GM12878 (cell line): ENCODE results near the gene CHMP6. TPM values are rescaled to one million over a fixed set of nuclear protein-coding genes. Genes with fewer than 3 reads are reported as not detected.

ENCODE experiments used
- ATAC-seq: fragments of 200-7000 bp; cut with Tn5 transposase; 3 replicates; pipeline ENCODE4 v1.9.1; 2020; ENCODE audit warnings: mild to moderate bottlenecking, moderate library complexity
- BruUV-seq: library from RNA; stranded (reverse); fragments of 400-500 nt; replicated peaks from 2 replicates; lab custom pipeline; 2021; lab: Mats Ljungman, UMichigan
- CTCF ChIA-PET: fragments of 300-600 bp; sonication (Branson Sonifier 250); formaldehyde crosslinking; extraction: SDS; loops from one replicate; lab custom pipeline; 2021; ENCODE audit warnings: inconsistent platforms; lab: Yijun Ruan, JAX
- POLR2A ChIA-PET: fragments of 350-600 bp; formaldehyde crosslinking; extraction: SDS; loops from one replicate; lab custom pipeline; 2021; ENCODE audit warnings: inconsistent platforms; lab: Charles Lee
- RAD21 ChIA-PET: fragments of 300-600 bp; sonication (Branson Sonifier 250); formaldehyde crosslinking; loops from one replicate; lab custom pipeline; 2023; ENCODE audit warnings: antibody characterized with exemption; ENCODE audit not compliant: unreplicated experiment; lab: Charles Lee
- SMC1A ChIA-PET: fragments of 300-600 bp; sonication (Branson Sonifier 250); formaldehyde crosslinking; loops from one replicate; lab custom pipeline; 2023; ENCODE audit not compliant: unreplicated experiment, uncharacterized antibody; lab: Charles Lee
- DNase-seq: peaks from one replicate; pipeline ENCODE4 v3.0.0-alpha.2; 2011; ENCODE audit warnings: low read depth, low spot score
- FAIRE-seq: peaks from 3 replicates; lab custom pipeline; 2011; peaks lifted over from hg19 to GRCh38; lab: Jason Lieb, UNC
- H2AFZ ChIP-seq: 2 replicates; pipeline ENCODE4 v1.6.0; 2011; ENCODE audit warnings: low read depth, low read length, control low read depth; ENCODE audit not compliant: control insufficient read depth
- H3K27ac ChIP-seq: 2 replicates; pipeline ENCODE4 v1.5.1; 2011; ENCODE audit warnings: control low read depth; ENCODE audit not compliant: control insufficient read depth, insufficient read depth
- H3K27me3 ChIP-seq, 2 experiments: replicated peaks in 1 of 2; 2 replicates each; pipeline versions ENCODE4 v1.6.0 to v1.6.1; 2011; ENCODE audit warnings: low read length in 1 of 2; ENCODE audit not compliant: control insufficient read depth in 2 of 2, insufficient read depth in 2 of 2
- H3K36me3 ChIP-seq, 2 experiments: 2 replicates each; pipeline ENCODE4 v1.5.1; 2011; ENCODE audit warnings: low read length in 1 of 2; ENCODE audit not compliant: control insufficient read depth in 2 of 2, insufficient read depth in 2 of 2
- H3K4me1 ChIP-seq: 2 replicates; pipeline ENCODE4 v1.6.1; 2011; ENCODE audit warnings: mild to moderate bottlenecking, low read length, moderate library complexity, mixed read lengths; ENCODE audit not compliant: control insufficient read depth, insufficient read depth
- H3K4me2 ChIP-seq: 2 replicates; pipeline ENCODE4 v1.6.0; 2011; ENCODE audit warnings: control low read depth; ENCODE audit not compliant: control insufficient read depth, insufficient read depth
- H3K4me3 ChIP-seq: fragments of 200-600 bp; sonication (generic); 2 replicates; pipeline ENCODE4 v1.5.1; 2016
- H3K79me2 ChIP-seq: 2 replicates; pipeline ENCODE4 v1.6.0; 2011; ENCODE audit warnings: low read length; ENCODE audit not compliant: control insufficient read depth, insufficient read depth
- H3K9ac ChIP-seq: 2 replicates; pipeline ENCODE4 v1.8.0; 2011; ENCODE audit warnings: low read length, control low read depth, mixed read lengths; ENCODE audit not compliant: control insufficient read depth, insufficient read depth
- H3K9me3 ChIP-seq: replicated peaks from 3 replicates; pipeline ENCODE4 v1.5.1; 2011; ENCODE audit warnings: mild to moderate bottlenecking, low read length; ENCODE audit not compliant: control insufficient read depth, insufficient read depth
- H4K20me1 ChIP-seq: 2 replicates; pipeline ENCODE4 v1.6.0; 2011; ENCODE audit not compliant: control insufficient read depth, insufficient read depth
- BMI1 ChIP-seq: fragments of 450-650 bp; IDR thresholded peaks from 2 replicates; pipeline ENCODE4 v1.6.1; 2016; ENCODE audit warnings: mild to moderate bottlenecking, moderate library complexity, borderline replicate concordance
- DPF2 ChIP-seq: fragments of 450-650 bp; IDR thresholded peaks from 2 replicates; pipeline ENCODE4 v1.6.1; 2017; ENCODE audit warnings: mild to moderate bottlenecking
- HCFC1 ChIP-seq: fragments of 150-350 bp; IDR thresholded peaks from 2 replicates; pipeline ENCODE4 v1.6.1; 2014; ENCODE audit warnings: low read length
- KLF5 ChIP-seq: fragments of 450-650 bp; IDR thresholded peaks from 2 replicates; pipeline ENCODE4 v1.6.1; 2014; ENCODE audit warnings: mild to moderate bottlenecking; ENCODE audit not compliant: partially characterized antibody
- MTA3 ChIP-seq: IDR thresholded peaks from 2 replicates; pipeline ENCODE4 v1.6.1; 2012; ENCODE audit warnings: low read length, inconsistent platforms, borderline replicate concordance
- NFIC ChIP-seq: IDR thresholded peaks from 2 replicates; pipeline ENCODE4 v1.6.1; 2012; ENCODE audit warnings: low read depth, mild to moderate bottlenecking, inconsistent platforms, low read length, moderate library complexity
- NFXL1 ChIP-seq: fragments of 450-650 bp; IDR thresholded peaks from 2 replicates; pipeline ENCODE4 v1.6.1; 2017; ENCODE audit warnings: antibody characterized with exemption, mild to moderate bottlenecking, borderline replicate concordance
- NFYA ChIP-seq: IDR thresholded peaks from 2 replicates; pipeline ENCODE4 v1.6.1; 2011; ENCODE audit warnings: low read depth, mild to moderate bottlenecking, low read length, improper control_type of control experiment, borderline replicate concordance
- NR2C2 ChIP-seq: IDR thresholded peaks from 2 replicates; pipeline ENCODE4 v1.6.1; 2011; ENCODE audit warnings: borderline replicate concordance, low read depth; ENCODE audit not compliant: control insufficient read depth, insufficient read length
- NRF1 ChIP-seq: conservative IDR thresholded peaks from 2 replicates; pipeline ENCODE4 v1.6.1; 2011; ENCODE audit warnings: mild to moderate bottlenecking, low read depth, low read length, improper control_type of control experiment
- POLR2AphosphoS5 ChIP-seq: IDR thresholded peaks from 2 replicates; pipeline ENCODE4 v1.6.1; 2011; ENCODE audit warnings: mild to moderate bottlenecking, low read length, inconsistent platforms
- RCOR1 ChIP-seq: conservative IDR thresholded peaks from 2 replicates; pipeline ENCODE4 v1.6.1; 2012; ENCODE audit warnings: low read depth, low read length, improper control_type of control experiment
- RELA ChIP-seq: fragments of 450-650 bp; IDR thresholded peaks from 2 replicates; pipeline ENCODE4 v1.8.0; 2014; ENCODE audit warnings: borderline replicate concordance; ENCODE audit not compliant: partially characterized antibody
- STAT3 ChIP-seq: IDR thresholded peaks from 2 replicates; pipeline ENCODE4 v1.6.1; 2011; ENCODE audit warnings: low read depth, low read length, improper control_type of control experiment
- ZNF384 ChIP-seq: IDR thresholded peaks from 2 replicates; pipeline ENCODE4 v1.6.1; 2012; ENCODE audit warnings: low read depth, mild to moderate bottlenecking, low read length, improper control_type of control experiment, borderline replicate concordance
- ZNF622 ChIP-seq: fragments of 450-650 bp; IDR thresholded peaks from 2 replicates; pipeline ENCODE4 v1.6.1; 2017; ENCODE audit warnings: mild to moderate bottlenecking, inconsistent platforms
- ZSCAN29 ChIP-seq: fragments of 450-650 bp; IDR thresholded peaks from 2 replicates; pipeline ENCODE4 v1.6.1; 2017; ENCODE audit warnings: mild to moderate bottlenecking, moderate library complexity
- WGBS: methylation state at CpG from one replicate; pipeline ENCODE4 v1.1.6; 2016; ENCODE audit warnings: low lambda C conversion rate; ENCODE audit not compliant: insufficient replicate concordance, insufficient coverage; ENCODE audit errors: missing lambda C conversion rate; 5-methylcytosine and 5-hydroxymethylcytosine counted together
- in situ Hi-C: fragments of 300-500 bp; cut with MboI; formaldehyde crosslinking; loops from 9 replicates; pipeline ENCODE4 v1.14.3; 2018; ENCODE audit warnings: mixed read lengths
- intact Hi-C: fragments of 100-400 bp; cut with micrococcal nuclease; formaldehyde crosslinking; loops from one replicate; pipeline ENCODE4 v1.14.2; 2022; ENCODE audit not compliant: unreplicated experiment
- polyA plus RNA-seq, 11 experiments: library from polyadenylated mRNA; depleted of rRNA in 4 of 11; unstranded in 6 of 11; stranded (reverse) in 5 of 11; fragments of >200 nt; fragmentation: Nextera tagmentation in 4 of 11; fragmentation: Illumina TruSeq in 1 of 11; extraction: Ambion mirVana in 4 of 11; extraction: Trizol in 1 of 11; gene quantifications; 1 replicate in 1 of 11; 2 replicates in 10 of 11; pipeline versions ENCODE4 v1.2.1 to v1.2.3, GENCODE V29; 2011 to 2016; ENCODE audit warnings: inconsistent platforms in 2 of 11, missing spikeins in 2 of 11, low read depth in 1 of 11
- total RNA-seq, 4 experiments: library from RNA; depleted of rRNA in 3 of 4; stranded (reverse); fragments of >200 nt in 3 of 4; fragmentation: Illumina TruSeq in 1 of 4; extraction: Trizol in 1 of 4; gene quantifications; 2 replicates each; pipeline versions ENCODE4 v1.2.1 to v1.2.3, GENCODE V29; 2013 to 2021

CHMP6 gene
- total and polyA plus RNA-seq, 10 of the 15 experiments (the other 5 are each of a cell fraction or from before 2014, with no cell fraction given): 0.21 to 37.9 (median 14.7) TPM

DNA sequence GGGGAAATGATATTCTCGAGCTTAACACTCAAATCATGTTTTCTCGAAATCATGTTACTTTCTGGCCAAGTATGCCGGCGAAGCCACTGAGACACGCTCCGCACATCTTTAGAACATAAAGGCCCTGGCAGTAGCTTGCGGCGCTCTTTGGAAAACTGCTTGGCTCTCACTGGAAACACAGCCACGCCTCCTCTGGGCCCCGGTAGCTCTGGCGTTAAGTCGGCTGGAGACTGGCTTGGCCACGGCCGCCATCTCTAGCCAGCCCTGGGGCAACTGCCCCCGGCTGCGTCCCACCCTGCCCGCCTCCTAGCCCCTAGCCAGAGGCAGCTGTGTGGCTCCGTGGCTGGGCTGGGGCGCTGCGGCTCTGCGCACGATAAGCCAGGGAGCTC, 34.1 kb downstream of the CHMP6 start:
- no TSS peak for BruUV-seq
- no peak overlapping the region for H3K9ac ChIP-seq
- no peak for DNase-seq
- no peaks in the 10 kb centered on the region for H3K36me3 ChIP-seq
- no peak for TF ChIP-seq KLF5
- TF ChIP-seq DPF2: no peak
- TF ChIP-seq HCFC1: no peak
- TF ChIP-seq NFXL1: no peak
- TF ChIP-seq NRF1: no peak
- no peak for TF ChIP-seq NFYA
- TF ChIP-seq MTA3: no peak
- no peak for TF ChIP-seq RELA
- no peak for TF ChIP-seq ZNF384
- no peak for TF ChIP-seq POLR2AphosphoS5
- TF ChIP-seq NFIC: no peak
- TF ChIP-seq STAT3: no peak
- no peak for TF ChIP-seq ZSCAN29
- TF ChIP-seq ZNF622: no peak
- TF ChIP-seq NR2C2: no peak
- TF ChIP-seq BMI1: no peak
- TF ChIP-seq RCOR1: no peak
- no peaks in the 10 kb centered on the region; a peak in 2 of 4 replicates for H3K27me3 ChIP-seq
- no peak overlapping the region for H3K4me2 ChIP-seq
- no peaks in the 10 kb centered on the region; the same call in 2 of the 3 replicates for H3K9me3 ChIP-seq
- 73% methylated on average over 22 of the region's 22 CpGs for WGBS
- no peak for ATAC-seq
- ChIA-PET CTCF (interaction anchor here (1.1 to 4.7 kb wide), 4 partner anchors 23 to 77 kb away, joined by 4 to 60 read pairs (median 5); no protein-coding TSS in a partner anchor), SMC1A (interaction anchor here (1.0 kb wide), 1 partner anchor 72 kb away, joined by 3 read pairs; no protein-coding TSS in a partner anchor), RAD21 (interaction anchor here (2.9 kb wide), 1 partner anchor 72 kb away, joined by 19 read pairs; no protein-coding TSS in a partner anchor), POLR2A (no interaction called here)
- H3K4me3 ChIP-seq: no peak overlapping the region
- no peak for FAIRE-seq
- no peak overlapping the region for H2AFZ ChIP-seq
- H3K79me2 ChIP-seq: no peaks in the 10 kb centered on the region
- no peak overlapping the region for H3K27ac ChIP-seq
- in situ Hi-C loops: loop anchor here (10.0 kb wide), 1 partner anchor 69 kb away; no protein-coding TSS in a partner anchor
- H4K20me1 ChIP-seq: no peaks in the 10 kb centered on the region
- intact Hi-C loops: no loop called here
- H3K4me1 ChIP-seq: no peaks in the 10 kb centered on the region
